Daoy (cell line): Measurements from ENCODE around the gene NELL1. TPM values are rescaled to one million over a fixed set of nuclear protein-coding genes. Genes with fewer than 3 reads are reported as not detected.

Source experiments
- DNase-seq: peaks from one replicate; pipeline ENCODE4 v3.0.0-alpha.2; 2015; ENCODE audit warnings: low read depth
- total RNA-seq: library from RNA; depleted of rRNA; stranded (reverse); fragments of >200 nt; shearing (Covaris generic); gene quantifications from 2 replicates; pipeline ENCODE4 v1.2.3, GENCODE V29; 2014

Gene NELL1
- total RNA-seq, 1 experiment from 2014 or later = not detected

- DNase-seq = no peak
Observed at GRCh38 chr11:21485426-21485825, 816.0 kb downstream of the NELL1 start.

GRCh38 chr11:21489416-21490115 is 820.2 kb downstream of the NELL1 start:
- no peak for DNase-seq

- no peak for DNase-seq
Observed at GRCh38 chr11:21492931-21493330, 823.5 kb downstream of the NELL1 start.

- DNase-seq = no peak
Observed at GRCh38 chr11:21494946-21495345, 825.6 kb downstream of the NELL1 start.

- no peak for DNase-seq
Observed at GRCh38 chr11:21495879-21496278, 826.5 kb downstream of the NELL1 start.

- DNase-seq = no peak
Observed at GRCh38 chr11:21501245-21501644, 831.9 kb downstream of the NELL1 start.

GRCh38 chr11:21505070-21505469 is 835.7 kb downstream of the NELL1 start:
- no peak for DNase-seq

GRCh38 chr11:21511835-21512440 is 842.6 kb downstream of the NELL1 start:
- peak; percentile 3 for DNase-seq

- no peak for DNase-seq
Observed at GRCh38 chr11:21514316-21514715, 844.9 kb downstream of the NELL1 start.

GRCh38 chr11:21520244-21520643 is 850.9 kb downstream of the NELL1 start:
- no peak for DNase-seq

- DNase-seq = no peak
Observed at GRCh38 chr11:21529187-21529586, 859.8 kb downstream of the NELL1 start.

GRCh38 chr11:21534288-21534687 is 864.9 kb downstream of the NELL1 start:
- no peak for DNase-seq

- DNase-seq = no peak
Observed at GRCh38 chr11:21537980-21538379, 868.6 kb downstream of the NELL1 start.

- no peak for DNase-seq
Observed at GRCh38 chr11:21541187-21541751, 871.9 kb downstream of the NELL1 start.

- no peak for DNase-seq
Observed at GRCh38 chr11:21543901-21544300, 874.5 kb downstream of the NELL1 start.

- no peak for DNase-seq
Observed at GRCh38 chr11:21545699-21546098, 876.3 kb downstream of the NELL1 start.

- DNase-seq = no peak
Observed at GRCh38 chr11:21546703-21547102, 877.3 kb downstream of the NELL1 start.

- no peak for DNase-seq
Observed at GRCh38 chr11:21552911-21553310, 883.5 kb downstream of the NELL1 start.

GRCh38 chr11:21553795-21554194 is 884.4 kb downstream of the NELL1 start:
- no peak for DNase-seq

- no peak for DNase-seq
Observed at GRCh38 chr11:21554284-21554683, 884.9 kb downstream of the NELL1 start.

GRCh38 chr11:21556926-21557325 is 887.5 kb downstream of the NELL1 start:
- DNase-seq = no peak

GRCh38 chr11:21560466-21560975 is 891.1 kb downstream of the NELL1 start:
- DNase-seq = no peak

GRCh38 chr11:21561581-21561980 is 892.2 kb downstream of the NELL1 start:
- no peak for DNase-seq
